Neural crest cell (in vitro differentiated cells): ENCODE data around the gene PRKAR1B. TPM values are rescaled to one million over a fixed set of nuclear protein-coding genes. Genes with fewer than 3 reads are reported as not detected.
A peak's percentile ranks its signal among the peaks of the same experiment; 100 is the strongest.

Experiments
- DNase-seq: peaks from one replicate; pipeline ENCODE4 v3.0.0; 2021; ENCODE audit warnings: low read depth, mixed read lengths, low spot score
- H3K27ac Mint-ChIP-seq: one replicate; pipeline ENCODE4 v1.8.0; 2021; ENCODE audit warnings: mild to moderate bottlenecking, mixed read lengths; ENCODE audit not compliant: unreplicated experiment
- H3K27me3 Mint-ChIP-seq: 2 replicates; pipeline ENCODE4 v1.8.0; 2021; ENCODE audit warnings: low read depth, mild to moderate bottlenecking, mixed read lengths
- H3K36me3 Mint-ChIP-seq: 2 replicates; pipeline ENCODE4 v1.8.0; 2021; ENCODE audit warnings: low read depth, mild to moderate bottlenecking, mixed read lengths
- H3K4me1 Mint-ChIP-seq: 2 replicates; pipeline ENCODE4 v1.8.0; 2021; ENCODE audit warnings: mixed read lengths
- H3K4me3 Mint-ChIP-seq: one replicate; pipeline ENCODE4 v1.8.0; 2021; ENCODE audit warnings: mild to moderate bottlenecking, mixed read lengths
- H3K9me3 Mint-ChIP-seq: 2 replicates; pipeline ENCODE4 v1.8.0; 2021; ENCODE audit warnings: mixed read lengths
- CTCF ChIP-seq: fragments of 200-600 bp; sonication (generic); conservative IDR thresholded peaks from 2 replicates; pipeline ENCODE4 v1.5.0; 2021; ENCODE audit warnings: antibody characterized with exemption, mild to moderate bottlenecking
- total RNA-seq: library from RNA; stranded (reverse); gene quantifications from 2 replicates; pipeline ENCODE4 v1.2.1, GENCODE V29; 2021

The PRKAR1B gene
- total RNA-seq, 1 donor from 2014 or later: 9.5 TPM

GRCh38 chr7:575425-576366 is 151.4 kb downstream of the PRKAR1B start:
- H3K27me3 Mint-ChIP-seq: peaks cover 10% of the 10 kb centered on the region
- H3K27ac Mint-ChIP-seq: no peak overlapping the region
- H3K9me3 Mint-ChIP-seq: no peaks in the 10 kb centered on the region
- no peak for TF ChIP-seq CTCF
- H3K4me1 Mint-ChIP-seq: peaks cover 27% of the 10 kb centered on the region
- peaks cover 4% of the 10 kb centered on the region for H3K36me3 Mint-ChIP-seq
- H3K4me3 Mint-ChIP-seq: no peak overlapping the region
- no peak for DNase-seq

GRCh38 chr7:574661-575395 is 152.3 kb downstream of the PRKAR1B start:
- Mint-ChIP-seq H3K27me3 (peaks cover 10% of the 10 kb centered on the region), H3K4me1 (peaks cover 27% of the 10 kb centered on the region), H3K36me3 (peaks cover 4% of the 10 kb centered on the region), H3K4me3 (no peak overlapping the region), H3K27ac (peak overlapping the region; percentile 35), H3K9me3 (no peaks in the 10 kb centered on the region)
- no peak for TF ChIP-seq CTCF
- DNase-seq: no peak

- no peaks in the 10 kb centered on the region for H3K9me3 Mint-ChIP-seq
- peaks cover 27% of the 10 kb centered on the region for H3K4me1 Mint-ChIP-seq
- DNase-seq: no peak
- H3K4me3 Mint-ChIP-seq: no peak overlapping the region
- peaks cover 10% of the 10 kb centered on the region for H3K27me3 Mint-ChIP-seq
- peaks cover 4% of the 10 kb centered on the region for H3K36me3 Mint-ChIP-seq
- H3K27ac Mint-ChIP-seq: no peak overlapping the region
- no peak for TF ChIP-seq CTCF
Observed at GRCh38 chr7:573933-574381, 153.1 kb downstream of the PRKAR1B start.

GRCh38 chr7:573269-573932 is 153.7 kb downstream of the PRKAR1B start:
- no peak for DNase-seq
- H3K4me1 Mint-ChIP-seq: peaks cover 27% of the 10 kb centered on the region
- no peak for TF ChIP-seq CTCF
- peaks cover 10% of the 10 kb centered on the region for H3K27me3 Mint-ChIP-seq
- no peak overlapping the region for H3K27ac Mint-ChIP-seq
- no peak overlapping the region for H3K4me3 Mint-ChIP-seq
- H3K9me3 Mint-ChIP-seq: no peaks in the 10 kb centered on the region
- peaks cover 4% of the 10 kb centered on the region for H3K36me3 Mint-ChIP-seq
